Stimulated activated naive CD8-positive, alpha-beta T cell treated with anti-CD3 and anti-CD28 coated beads, Interleukin-15, Interleukin-2, amounts not matched to agents 100 ng/mL and 50 ng/mL, for 24 hours (primary cell): ENCODE measurements around the gene AFAP1.

Source experiments
- H3K27ac Mint-ChIP-seq: one replicate; pipeline ENCODE4 v1.8.0; 2021; ENCODE audit warnings: mild to moderate bottlenecking, mixed read lengths
- H3K27me3 Mint-ChIP-seq: one replicate; pipeline ENCODE4 v1.8.0; 2021; ENCODE audit warnings: mixed read lengths
- H3K36me3 Mint-ChIP-seq: one replicate; pipeline ENCODE4 v1.8.0; 2021; ENCODE audit warnings: low read depth, mixed read lengths
- H3K4me1 Mint-ChIP-seq: one replicate; pipeline ENCODE4 v1.8.0; 2021; ENCODE audit warnings: low read depth, mixed read lengths
- H3K4me3 Mint-ChIP-seq: one replicate; pipeline ENCODE4 v1.8.0; 2021; ENCODE audit warnings: mild to moderate bottlenecking, mixed read lengths
- H3K9me3 Mint-ChIP-seq: one replicate; pipeline ENCODE4 v1.8.0; 2021; ENCODE audit warnings: mixed read lengths

AFAP1 gene

DNA sequence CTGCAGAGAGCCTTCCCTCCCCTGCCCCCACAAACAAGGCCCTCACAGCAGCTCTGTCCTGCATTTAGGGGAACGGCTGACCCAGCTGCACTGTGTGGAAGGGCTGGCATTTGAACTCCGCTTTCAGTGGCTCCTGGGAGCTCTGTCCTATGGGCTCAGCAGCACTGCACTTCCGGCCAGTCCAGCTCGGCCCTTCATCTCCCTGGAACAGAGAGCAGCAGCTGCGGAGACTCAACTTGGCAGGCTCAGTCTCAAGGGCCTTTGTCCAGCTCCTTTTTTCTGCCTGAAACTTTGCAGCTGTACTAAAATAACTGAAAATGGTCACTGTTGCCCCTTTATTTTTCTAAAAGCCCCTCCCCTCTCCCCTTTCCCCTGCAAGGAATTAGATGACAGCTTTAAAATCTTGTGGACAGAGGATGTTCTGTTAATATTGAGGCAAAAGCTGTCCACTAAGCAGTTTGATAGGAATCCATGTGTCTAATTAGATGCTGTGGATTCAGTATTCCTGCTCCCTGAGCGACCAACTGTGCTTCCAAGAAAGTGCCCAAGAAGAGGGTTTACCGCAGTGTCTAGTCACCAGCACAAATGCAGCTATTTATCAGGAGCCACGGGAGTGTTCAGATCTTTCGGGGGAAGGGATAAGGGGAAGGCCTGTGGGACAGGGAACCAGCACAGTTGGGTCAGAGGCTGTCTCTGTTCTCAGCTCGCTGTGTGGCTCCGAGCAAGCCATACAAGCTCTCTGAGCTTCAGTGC, 133.1 kb downstream of the AFAP1 start:
- Mint-ChIP-seq H3K36me3 (peaks cover 5% of the 10 kb centered on the region), H3K27ac (no peak overlapping the region), H3K4me3 (no peak overlapping the region), H3K27me3 (no peaks in the 10 kb centered on the region), H3K4me1 (peaks cover 6% of the 10 kb centered on the region), H3K9me3 (no peaks in the 10 kb centered on the region)

DNA sequence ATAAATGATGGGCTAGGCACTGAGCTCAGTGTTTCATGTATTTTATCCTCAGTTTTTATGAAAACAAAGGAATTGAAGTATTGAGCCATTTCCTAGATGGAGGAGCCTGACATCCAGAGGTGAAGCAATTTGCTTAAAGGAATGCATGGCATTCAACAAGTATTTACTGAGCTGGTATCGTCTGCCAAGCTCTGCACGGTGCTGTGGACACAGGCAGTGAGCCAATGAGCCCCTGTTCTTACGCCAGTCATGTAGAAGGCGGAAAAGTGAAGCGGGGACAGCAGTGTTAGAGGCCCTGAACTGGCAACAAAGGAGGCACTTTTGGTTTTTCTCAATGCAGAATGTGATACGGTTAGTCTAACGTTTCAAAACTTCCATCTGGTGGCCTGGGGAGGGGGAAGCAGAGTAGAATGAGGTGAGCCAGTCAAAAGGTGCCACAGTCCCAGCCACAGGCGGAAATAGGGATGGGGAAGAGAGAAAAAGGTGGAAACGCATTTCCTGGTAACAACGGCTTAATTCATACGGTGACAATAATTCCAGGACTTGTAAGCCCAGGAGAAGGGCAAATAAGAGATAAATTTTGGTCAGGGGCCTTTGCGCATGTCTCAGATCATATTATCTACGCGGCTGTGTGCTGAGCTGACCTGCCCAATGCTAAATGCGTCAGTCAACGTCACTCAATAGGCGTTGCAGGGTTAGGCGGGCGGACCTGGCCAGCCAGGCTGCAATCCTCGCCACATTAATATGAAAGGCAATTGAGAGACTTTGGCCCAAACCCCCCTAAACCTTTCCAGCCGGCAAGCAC, 133.9 kb downstream of the AFAP1 start:
- Mint-ChIP-seq H3K9me3 (no peaks in the 10 kb centered on the region), H3K4me3 (no peak overlapping the region), H3K27ac (no peak overlapping the region), H3K4me1 (peaks cover 6% of the 10 kb centered on the region), H3K27me3 (no peaks in the 10 kb centered on the region), H3K36me3 (peaks cover 5% of the 10 kb centered on the region)

DNA sequence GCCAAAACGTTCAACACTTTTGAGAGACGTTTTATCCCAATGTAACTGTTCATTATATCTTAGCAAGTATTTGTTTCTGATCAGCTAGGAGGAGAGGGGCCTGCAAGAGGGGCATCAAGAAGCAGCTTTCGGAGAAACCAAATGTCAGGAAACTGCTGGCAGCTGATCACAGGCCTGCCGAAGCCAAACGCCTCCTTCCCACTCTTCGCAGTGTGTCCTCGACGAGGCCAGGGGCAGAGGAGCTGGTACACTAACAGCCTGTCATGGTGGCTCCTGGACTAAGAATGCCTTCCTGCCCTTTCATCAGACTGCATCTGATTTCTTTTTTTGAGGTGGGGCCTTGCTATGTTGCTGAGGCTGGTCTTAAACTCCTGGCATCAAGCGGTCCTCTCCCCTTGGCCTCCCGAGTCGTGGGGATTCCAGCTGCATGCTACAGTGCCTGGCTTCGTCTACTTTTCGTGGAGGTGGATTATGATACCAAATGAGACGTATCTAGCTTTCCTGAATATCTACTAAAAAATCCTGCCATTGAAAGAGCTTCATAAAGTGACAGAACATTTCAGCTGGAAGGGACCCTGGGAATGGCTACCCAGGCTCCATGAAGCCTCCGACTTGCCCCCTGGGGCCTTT, 134.8 kb downstream of the AFAP1 start:
- Mint-ChIP-seq H3K4me3 (no peak overlapping the region), H3K9me3 (no peaks in the 10 kb centered on the region), H3K27ac (no peak overlapping the region), H3K36me3 (peaks cover 10% of the 10 kb centered on the region), H3K4me1 (peaks cover 6% of the 10 kb centered on the region), H3K27me3 (no peaks in the 10 kb centered on the region)

DNA sequence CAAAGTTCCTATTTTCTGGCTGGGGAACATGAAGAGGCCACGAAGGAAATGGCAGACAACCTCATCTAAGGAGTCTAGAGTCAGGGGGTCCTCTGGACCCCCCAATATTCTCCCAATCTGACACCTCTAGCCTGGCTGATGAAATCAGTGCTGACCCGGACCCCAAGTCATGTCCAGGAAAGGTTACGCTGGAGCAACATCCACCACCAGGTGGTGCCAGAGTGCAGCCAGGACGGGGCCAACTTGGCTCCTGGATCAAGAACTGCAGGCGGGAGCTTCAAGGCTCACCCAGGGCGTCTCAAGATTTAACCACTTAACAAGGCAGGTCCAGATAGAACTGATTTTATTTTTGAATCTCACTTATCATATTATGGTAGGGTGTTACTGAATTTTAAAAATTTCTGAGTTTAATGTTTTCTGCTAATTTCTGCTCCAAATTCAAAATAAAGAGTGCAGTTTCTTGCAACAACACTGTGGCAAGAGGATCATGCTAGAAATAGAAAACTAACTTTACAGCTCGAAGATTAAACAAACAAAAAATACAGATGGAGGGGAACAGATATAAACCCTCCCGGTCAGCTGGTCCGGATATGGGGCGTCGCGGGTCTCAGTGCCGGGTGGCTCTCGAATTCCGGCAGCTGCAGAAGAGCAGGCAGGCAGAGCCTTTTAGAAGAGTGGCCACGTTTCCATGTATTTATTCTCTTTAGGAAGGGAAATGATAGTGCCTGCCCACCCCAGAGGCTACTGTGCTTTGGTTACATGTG, 135.5 kb downstream of the AFAP1 start:
- no peak overlapping the region for H3K27ac Mint-ChIP-seq
- peaks cover 16% of the 10 kb centered on the region for H3K36me3 Mint-ChIP-seq
- H3K27me3 Mint-ChIP-seq, result no peaks in the 10 kb centered on the region
- H3K9me3 Mint-ChIP-seq, result no peaks in the 10 kb centered on the region
- H3K4me1 Mint-ChIP-seq, result peaks cover 6% of the 10 kb centered on the region
- H3K4me3 Mint-ChIP-seq, result no peak overlapping the region

DNA sequence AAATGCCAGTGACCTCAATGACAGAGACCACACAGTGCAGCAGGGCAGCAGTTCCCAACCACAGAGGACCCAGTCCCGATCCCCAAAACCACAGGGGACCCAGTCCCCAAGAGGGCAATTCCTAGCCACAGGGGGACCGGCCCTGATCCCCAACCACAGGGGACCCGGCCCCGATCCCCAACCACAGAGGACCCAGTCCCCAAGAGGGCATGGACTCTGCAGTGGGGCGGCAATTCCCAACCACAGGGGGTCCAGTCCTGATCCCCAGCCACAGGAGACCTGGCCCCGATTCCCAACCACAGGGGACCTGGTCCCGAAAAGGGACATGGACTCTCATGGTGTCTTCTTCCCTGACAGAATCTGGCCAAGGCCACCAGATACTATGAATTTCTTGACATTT, 136.3 kb downstream of the AFAP1 start:
- Mint-ChIP-seq H3K4me3 (no peak overlapping the region), H3K4me1 (peaks cover 6% of the 10 kb centered on the region), H3K36me3 (peaks cover 18% of the 10 kb centered on the region), H3K27me3 (no peaks in the 10 kb centered on the region), H3K9me3 (no peaks in the 10 kb centered on the region), H3K27ac (no peak overlapping the region)

DNA sequence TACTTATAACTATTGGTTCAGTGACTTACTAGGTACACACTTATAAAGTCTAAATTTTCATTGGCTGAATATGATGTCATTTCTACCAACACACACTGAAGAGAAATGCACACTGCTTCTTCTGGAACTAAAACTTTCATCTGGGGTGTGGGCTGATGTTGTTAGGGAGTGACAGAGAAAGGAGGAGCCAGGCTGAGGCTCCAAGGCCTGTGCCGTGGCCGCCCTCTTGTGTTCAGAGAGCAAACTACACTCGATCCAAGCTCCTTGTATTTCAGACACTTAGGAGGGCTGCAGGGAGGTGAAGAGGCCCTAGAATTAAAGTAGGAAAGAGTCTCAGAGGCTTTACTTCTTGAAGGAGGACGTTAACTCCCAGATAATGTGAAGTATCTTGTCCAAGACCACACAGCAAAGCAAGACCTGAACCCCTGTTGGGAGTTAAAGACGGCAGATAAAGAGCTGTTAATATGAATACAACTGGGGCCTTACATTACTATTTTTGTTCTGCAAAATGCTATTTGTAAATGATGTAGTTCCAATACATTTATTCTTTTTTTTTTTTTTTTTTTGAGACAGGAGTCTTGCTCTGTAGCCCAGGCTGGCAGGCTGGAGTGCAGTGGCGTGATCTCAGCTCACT, 137.5 kb downstream of the AFAP1 start:
- Mint-ChIP-seq H3K27ac (no peak overlapping the region), H3K9me3 (no peaks in the 10 kb centered on the region), H3K4me3 (no peak overlapping the region), H3K36me3 (peaks cover 25% of the 10 kb centered on the region), H3K4me1 (peaks cover 6% of the 10 kb centered on the region), H3K27me3 (no peaks in the 10 kb centered on the region)

DNA sequence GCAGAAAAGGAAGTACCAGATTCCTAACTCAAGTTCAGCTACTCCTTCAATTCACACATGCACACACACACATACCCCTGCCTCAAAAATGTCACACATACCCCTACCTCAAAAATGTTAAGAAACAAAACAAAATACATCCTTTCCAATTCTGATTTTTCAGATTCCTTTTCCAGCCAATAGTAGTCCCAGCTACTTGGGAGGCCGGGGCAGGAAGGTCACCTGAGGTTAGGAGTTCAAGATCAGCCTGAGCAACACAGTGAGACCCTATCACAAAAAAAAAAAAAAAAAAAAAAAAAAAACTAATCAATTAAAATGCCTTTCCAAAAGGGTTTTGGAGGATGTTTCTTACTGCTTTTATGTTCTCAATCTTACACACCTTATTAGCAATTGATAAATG, 138.0 kb downstream of the AFAP1 start:
- Mint-ChIP-seq H3K4me1 (peaks cover 6% of the 10 kb centered on the region), H3K27ac (no peak overlapping the region), H3K9me3 (no peaks in the 10 kb centered on the region), H3K27me3 (no peaks in the 10 kb centered on the region), H3K36me3 (peaks cover 27% of the 10 kb centered on the region), H3K4me3 (no peak overlapping the region)

DNA sequence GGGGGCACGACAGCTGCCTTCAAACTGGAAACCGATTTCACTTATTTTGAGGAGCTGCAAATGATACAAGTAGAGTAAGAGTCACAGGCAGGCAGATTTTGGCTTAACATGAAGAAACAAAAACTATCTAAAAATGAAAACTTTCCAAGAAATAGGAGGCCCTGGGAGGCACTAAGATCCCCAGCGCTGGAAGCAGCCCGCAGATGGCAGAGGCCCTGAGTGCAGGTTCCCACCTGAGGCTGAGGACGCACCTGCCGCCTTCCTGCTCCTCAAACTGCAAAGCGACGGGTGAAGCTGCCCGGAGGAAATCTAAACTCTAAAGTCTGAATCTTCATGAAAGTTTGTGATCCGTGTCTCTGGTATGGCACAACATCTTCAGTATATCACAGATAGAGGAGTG, 138.7 kb downstream of the AFAP1 start:
- peaks cover 27% of the 10 kb centered on the region for H3K36me3 Mint-ChIP-seq
- H3K4me1 Mint-ChIP-seq, result peaks cover 6% of the 10 kb centered on the region
- H3K4me3 Mint-ChIP-seq, result no peak overlapping the region
- no peak overlapping the region for H3K27ac Mint-ChIP-seq
- H3K27me3 Mint-ChIP-seq, result no peaks in the 10 kb centered on the region
- no peaks in the 10 kb centered on the region for H3K9me3 Mint-ChIP-seq

DNA sequence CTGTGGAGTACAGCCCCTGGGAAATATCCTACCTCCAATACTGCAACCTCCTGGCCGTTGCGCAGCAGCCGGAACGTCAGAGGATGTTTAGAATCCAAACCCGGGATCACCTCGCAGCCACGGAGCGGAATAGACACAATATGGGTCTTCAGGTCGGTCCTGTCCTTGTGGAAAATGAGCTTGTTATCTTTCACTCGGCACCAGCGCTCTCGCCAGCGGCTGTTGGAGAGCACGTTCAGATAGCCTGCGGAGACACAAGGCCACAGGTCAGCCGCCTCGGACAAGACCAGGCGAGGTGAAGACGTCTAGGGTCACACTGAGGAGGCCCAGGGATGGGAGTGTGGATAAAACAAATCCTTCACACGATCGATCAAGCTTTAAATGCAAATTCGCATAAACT, 139.3 kb downstream of the AFAP1 start:
- Mint-ChIP-seq H3K9me3 (no peaks in the 10 kb centered on the region), H3K27ac (no peak overlapping the region), H3K4me3 (no peak overlapping the region), H3K36me3 (peaks cover 27% of the 10 kb centered on the region), H3K4me1 (peaks cover 6% of the 10 kb centered on the region), H3K27me3 (no peaks in the 10 kb centered on the region)

DNA sequence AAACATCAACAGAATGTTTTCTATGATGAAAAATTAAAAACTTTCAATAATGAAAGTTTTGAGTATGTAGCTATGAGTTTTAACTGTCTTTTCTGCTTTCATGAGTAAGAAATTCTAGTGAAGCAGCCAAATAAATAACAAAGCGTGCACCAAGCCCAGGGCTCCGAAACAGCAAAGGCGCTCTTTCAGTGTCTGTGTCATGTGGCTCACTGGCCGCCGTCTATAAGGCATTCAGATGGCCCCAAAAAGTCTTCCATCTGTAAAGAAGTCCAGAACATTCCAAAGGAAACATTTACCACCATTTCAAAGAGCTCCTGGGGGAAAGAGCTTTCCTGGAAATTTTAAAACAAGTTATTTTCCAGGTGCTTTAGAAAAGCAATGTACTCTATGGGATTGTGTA, 139.9 kb downstream of the AFAP1 start:
- H3K4me3 Mint-ChIP-seq, result no peak overlapping the region

DNA sequence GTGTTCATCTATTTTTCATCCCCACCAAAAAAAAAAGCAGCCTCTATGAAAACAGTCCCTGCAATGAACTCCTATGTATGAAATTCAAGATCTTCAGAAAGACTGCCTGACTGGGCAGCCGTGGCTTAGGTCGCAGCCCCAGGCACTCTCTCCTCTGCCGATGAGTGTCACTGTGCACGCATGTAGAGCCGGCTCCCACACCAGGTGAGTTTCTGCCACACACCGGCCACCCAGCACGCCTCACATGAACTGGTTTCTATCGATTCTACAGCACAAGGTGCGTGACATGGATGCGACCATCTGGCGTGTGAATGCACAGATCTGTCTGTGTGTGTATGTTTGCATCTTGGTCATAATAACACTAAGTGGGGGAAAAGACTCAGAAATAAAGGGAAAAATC, 140.4 kb downstream of the AFAP1 start:
- no peaks in the 10 kb centered on the region for H3K27me3 Mint-ChIP-seq
- no peaks in the 10 kb centered on the region for H3K9me3 Mint-ChIP-seq
- peaks cover 27% of the 10 kb centered on the region for H3K36me3 Mint-ChIP-seq
- no peak overlapping the region for H3K4me3 Mint-ChIP-seq
- H3K27ac Mint-ChIP-seq, result no peak overlapping the region
- peaks cover 6% of the 10 kb centered on the region for H3K4me1 Mint-ChIP-seq

More for the DNA sequence above, 139.9 kb downstream of the AFAP1 start:
- Mint-ChIP-seq H3K9me3 (no peaks in the 10 kb centered on the region), H3K36me3 (peaks cover 27% of the 10 kb centered on the region), H3K27ac (no peak overlapping the region), H3K27me3 (no peaks in the 10 kb centered on the region), H3K4me1 (peaks cover 6% of the 10 kb centered on the region)

DNA sequence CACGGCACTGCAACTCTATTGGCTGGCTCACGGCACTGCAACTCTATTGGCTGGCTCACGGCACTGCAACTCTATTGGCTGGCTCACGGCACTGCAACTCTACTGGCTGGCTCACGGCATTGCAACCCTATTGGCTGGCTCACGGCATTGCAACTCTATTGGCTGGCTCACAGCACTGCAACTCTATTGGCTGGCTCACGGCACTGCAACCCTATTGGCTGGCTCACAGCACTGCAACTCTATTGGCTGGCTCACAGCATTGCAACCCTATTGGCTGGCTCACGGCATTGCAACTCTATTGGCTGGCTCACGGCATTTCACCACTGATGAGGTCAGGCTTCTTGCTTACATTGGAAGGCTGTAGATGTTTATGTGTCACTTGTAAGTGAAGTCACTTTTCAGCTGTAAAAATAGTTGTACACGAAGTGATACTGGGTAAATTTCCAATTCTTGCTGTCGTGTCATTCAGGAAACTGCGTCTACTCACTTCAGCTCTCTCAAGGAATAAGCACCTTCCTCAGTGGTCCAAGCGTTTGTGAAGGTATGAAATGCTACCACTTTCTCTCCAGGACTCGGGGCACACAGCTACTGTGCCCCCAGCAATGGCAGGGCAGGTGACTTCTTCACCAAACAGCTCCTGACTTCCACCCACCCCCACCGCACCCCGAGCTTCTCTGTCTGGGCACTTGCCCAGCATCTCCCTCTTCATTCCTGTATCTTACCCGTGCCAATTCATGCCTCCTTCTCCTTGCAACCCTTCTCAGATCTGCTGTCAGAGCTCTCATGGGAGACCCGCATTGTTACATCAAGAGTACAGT, 141.3 kb downstream of the AFAP1 start:
- Mint-ChIP-seq H3K36me3 (peaks cover 32% of the 10 kb centered on the region), H3K27ac (no peak overlapping the region), H3K4me1 (peaks cover 6% of the 10 kb centered on the region), H3K4me3 (no peak overlapping the region), H3K27me3 (no peaks in the 10 kb centered on the region), H3K9me3 (no peaks in the 10 kb centered on the region)

DNA sequence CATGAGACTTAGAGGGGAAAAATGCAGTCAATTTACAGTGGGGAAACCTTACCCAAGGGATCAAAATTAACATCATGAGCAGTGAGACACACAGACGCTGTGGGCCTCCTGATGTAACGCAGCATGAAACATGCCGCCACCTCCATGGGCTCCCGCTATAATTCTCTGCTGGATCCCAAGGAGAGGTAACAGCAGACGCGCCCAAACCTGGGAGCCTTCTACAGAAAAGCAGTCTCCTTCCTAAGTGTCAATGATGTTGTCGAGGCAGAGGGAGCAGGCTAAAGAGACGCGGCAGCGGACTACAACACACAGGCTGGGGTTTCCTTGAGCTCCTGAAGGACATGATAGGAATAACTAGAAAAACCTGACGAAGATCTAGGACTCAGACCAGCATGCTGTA, 142.3 kb downstream of the AFAP1 start:
- no peaks in the 10 kb centered on the region for H3K9me3 Mint-ChIP-seq
- H3K27ac Mint-ChIP-seq, result no peak overlapping the region
- peaks cover 5% of the 10 kb centered on the region for H3K4me1 Mint-ChIP-seq
- peaks cover 32% of the 10 kb centered on the region for H3K36me3 Mint-ChIP-seq
- H3K27me3 Mint-ChIP-seq, result no peaks in the 10 kb centered on the region
- H3K4me3 Mint-ChIP-seq, result no peak overlapping the region

DNA sequence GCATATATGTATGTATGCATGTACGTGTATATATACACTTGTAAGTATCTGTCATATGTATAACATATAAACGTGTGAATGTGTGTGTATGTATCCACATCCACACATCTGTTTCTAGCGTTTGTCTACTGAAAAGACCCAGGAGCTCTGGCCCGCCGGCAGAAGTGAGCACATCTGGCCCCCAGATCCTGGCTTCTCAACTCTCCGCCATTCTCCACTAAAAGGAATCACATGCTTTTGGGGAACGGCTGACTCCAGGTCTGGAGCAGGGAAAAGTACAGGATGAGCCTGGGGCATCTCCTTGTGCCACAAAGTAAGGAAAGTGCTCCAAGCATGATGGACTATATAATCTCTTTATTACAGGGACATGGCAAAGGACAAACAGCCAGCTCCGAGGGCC, 143.7 kb downstream of the AFAP1 start:
- Mint-ChIP-seq H3K36me3 (peaks cover 36% of the 10 kb centered on the region), H3K9me3 (no peaks in the 10 kb centered on the region), H3K27ac (no peak overlapping the region), H3K4me1 (no peaks in the 10 kb centered on the region), H3K27me3 (no peaks in the 10 kb centered on the region), H3K4me3 (no peak overlapping the region)
